Measurements from ENCODE around the gene PCBP3. TPM values are rescaled to one million over a fixed set of nuclear protein-coding genes. Genes with fewer than 3 reads are reported as not detected.

The PCBP3 gene
- total and polyA plus RNA-seq, 2 donors from 2014 or later, result 2.3 to 5.4 TPM

GRCh38 chr21:45984584-45985095 is 341.1 kb downstream of the PCBP3 start:
- H3K27me3 ChIP-seq (ENCODE audit: control insufficient read depth, insufficient read depth, low read length), result peaks cover 5% of the 10 kb centered on the region
- H3K4me1 ChIP-seq (ENCODE audit: control insufficient read depth in 2 of 3, insufficient read depth in 2 of 3, low read depth in 1 of 3, low read length in 3 of 3), result peaks cover 0 to 11% (median 4%) of the 10 kb centered on the region in 3 donors
- no peak overlapping the region for H3K9ac ChIP-seq (ENCODE audit: low read length in 3 of 3)
- H3K4me3 ChIP-seq (ENCODE audit: low read length in 3 of 3), result no peak overlapping the region
- DNase-seq, result no peak
- no peak for TF ChIP-seq CTCF (IDR thresholded peaks at IDR 0.05; ENCODE audit: borderline replicate concordance, extremely low read depth, insufficient read depth)
- no peak for FAIRE-seq
- intact Hi-C loops (cut with DNase I), result no loop called here
- no peak overlapping the region for H3K27ac ChIP-seq (ENCODE audit: low read depth in 2 of 2, low read length in 2 of 2)
- H3K9me3 ChIP-seq (ENCODE audit: control insufficient read depth in 2 of 3, insufficient read depth in 1 of 3, low read length in 3 of 3), result no peaks in the 10 kb centered on the region
- H3K36me3 ChIP-seq (ENCODE audit: control insufficient read depth in 2 of 3, insufficient read depth in 3 of 3, low read length in 3 of 3), result peaks cover 2 to 22% (median 4%) of the 10 kb centered on the region in 3 donors

GRCh38 chr21:45985471-45986315 is 342.2 kb downstream of the PCBP3 start:
- Histone ChIP-seq H3K9me3 (ENCODE audit: control insufficient read depth in 2 of 3, insufficient read depth in 1 of 3, low read length in 3 of 3) (no peaks in the 10 kb centered on the region), H3K9ac (ENCODE audit: low read length in 3 of 3) (no peak overlapping the region), H3K36me3 (ENCODE audit: control insufficient read depth in 2 of 3, insufficient read depth in 3 of 3, low read length in 3 of 3) (peaks cover 2 to 22% (median 4%) of the 10 kb centered on the region in 3 donors), H3K4me1 (ENCODE audit: control insufficient read depth in 2 of 3, insufficient read depth in 2 of 3, low read depth in 1 of 3, low read length in 3 of 3) (peaks cover 0 to 11% (median 4%) of the 10 kb centered on the region in 3 donors), H3K27ac (ENCODE audit: low read depth in 2 of 2, low read length in 2 of 2) (no peak overlapping the region), H3K27me3 (ENCODE audit: control insufficient read depth, insufficient read depth, low read length) (peaks cover 4% of the 10 kb centered on the region), H3K4me3 (ENCODE audit: low read length in 3 of 3) (no peak overlapping the region)
- peak in 1 of 5 donors; percentile 78 for DNase-seq
- no peak for FAIRE-seq
- intact Hi-C loops (cut with DNase I), result no loop called here
- no peak for TF ChIP-seq CTCF (IDR thresholded peaks at IDR 0.05; ENCODE audit: borderline replicate concordance, extremely low read depth, insufficient read depth)

- FAIRE-seq (no peak), DNase-seq (peak in 1 of 5 donors; percentile 73)
- intact Hi-C loops (cut with DNase I), result no loop called here
- Histone ChIP-seq H3K9me3 (ENCODE audit: control insufficient read depth in 2 of 3, insufficient read depth in 1 of 3, low read length in 3 of 3) (no peaks in the 10 kb centered on the region), H3K9ac (ENCODE audit: low read length in 3 of 3) (no peak overlapping the region), H3K4me1 (ENCODE audit: control insufficient read depth in 2 of 3, insufficient read depth in 2 of 3, low read depth in 1 of 3, low read length in 3 of 3) (peaks cover 0 to 5% (median 0%) of the 10 kb centered on the region in 3 donors), H3K36me3 (ENCODE audit: control insufficient read depth in 2 of 3, insufficient read depth in 3 of 3, low read length in 3 of 3) (peaks cover 2 to 22% (median 4%) of the 10 kb centered on the region in 3 donors), H3K27me3 (ENCODE audit: control insufficient read depth, insufficient read depth, low read length) (no peaks in the 10 kb centered on the region), H3K27ac (ENCODE audit: low read depth in 2 of 2, low read length in 2 of 2) (no peak overlapping the region), H3K4me3 (ENCODE audit: low read length in 3 of 3) (no peak overlapping the region)
- TF ChIP-seq CTCF (IDR thresholded peaks at IDR 0.05; ENCODE audit: borderline replicate concordance, extremely low read depth, insufficient read depth), result no peak
These were observed 343.0 kb downstream of the PCBP3 start for GRCh38 chr21:45986316-45987051.

Data from kidney (tissue), 14 donors.